Neural cell (in vitro differentiated cells): ENCODE data around the gene BMP2K. TPM values are rescaled to one million over a fixed set of nuclear protein-coding genes. Genes with fewer than 3 reads are reported as not detected.

ENCODE experiments used
- H2AFZ ChIP-seq: fragments of 200-600, 300-800 bp; sonication (generic), shearing (Covaris generic); 2 replicates; pipeline ENCODE4 v1.6.0; 2014; ENCODE audit warnings: low read depth, mild to moderate bottlenecking, antibody characterized with exemption, low read length, moderate library complexity
- H3F3A ChIP-seq: fragments of 200-600 bp; shearing (Covaris generic); 2 replicates; pipeline ENCODE4 v1.6.1; 2016; ENCODE audit warnings: mild to moderate bottlenecking, moderate library complexity, mixed read lengths, antibody characterized with exemption, low read length; ENCODE audit not compliant: insufficient read depth, poor library complexity, severe bottlenecking
- H3K27ac ChIP-seq: fragments of 200-600, 300-800 bp; sonication (generic), shearing (Covaris generic); 2 replicates; pipeline ENCODE4 v1.5.1; 2014; ENCODE audit warnings: mild to moderate bottlenecking, low read length, moderate library complexity
- H3K27me3 ChIP-seq: fragments of 300-800, 200-600 bp; sonication (generic), shearing (Covaris generic); 2 replicates; pipeline ENCODE4 v1.6.0; 2014; ENCODE audit warnings: mild to moderate bottlenecking, low read depth, low read length, moderate library complexity; ENCODE audit not compliant: insufficient read depth
- H3K36me3 ChIP-seq: fragments of 300-800, 200-600 bp; sonication (generic), shearing (Covaris generic); 2 replicates; pipeline ENCODE4 v1.5.1; 2014; ENCODE audit warnings: mild to moderate bottlenecking, antibody characterized with exemption, low read length, moderate library complexity; ENCODE audit not compliant: insufficient read depth
- H3K4me2 ChIP-seq: fragments of 300-800, 200-600 bp; sonication (generic), shearing (Covaris generic); 2 replicates; pipeline ENCODE4 v1.6.0; 2014; ENCODE audit warnings: mild to moderate bottlenecking, low read length
- H3K4me3 ChIP-seq: fragments of 300-800, 200-600 bp; sonication (generic), shearing (Covaris generic); 2 replicates; pipeline ENCODE4 v1.5.1; 2014; ENCODE audit warnings: mild to moderate bottlenecking, low read length, moderate library complexity
- H3K79me2 ChIP-seq: fragments of 200-600 bp; shearing (Covaris generic); replicated peaks from 2 replicates; pipeline ENCODE4 v1.6.0; 2014; ENCODE audit warnings: mild to moderate bottlenecking, low read length, moderate library complexity; ENCODE audit not compliant: insufficient read depth
- H3K9ac ChIP-seq: fragments of 300-800, 200-600 bp; sonication (generic), shearing (Covaris generic); 2 replicates; pipeline ENCODE4 v1.6.1; 2016; ENCODE audit warnings: mild to moderate bottlenecking, low read length, mixed read lengths
- H3K9me2 ChIP-seq: fragments of 200-600 bp; shearing (Covaris generic); 2 replicates; pipeline ENCODE4 v1.6.1; 2016; ENCODE audit warnings: mild to moderate bottlenecking, low read length, mixed read lengths; ENCODE audit not compliant: insufficient read depth
- H3K9me3 ChIP-seq: fragments of 200-600, 300-800 bp; sonication (generic), shearing (Covaris generic); 2 replicates; pipeline ENCODE4 v1.6.1; 2016; ENCODE audit warnings: mild to moderate bottlenecking, mixed run types, low read length, moderate library complexity, mixed read lengths
- H4K20me1 ChIP-seq: fragments of 200-600 bp; shearing (Covaris generic); 2 replicates; pipeline ENCODE4 v1.6.1; 2016; ENCODE audit warnings: mild to moderate bottlenecking, mixed run types; ENCODE audit not compliant: insufficient read depth
- EP300 ChIP-seq: fragments of 450-650 bp; conservative IDR thresholded peaks from 2 replicates; pipeline ENCODE4 v1.6.1; 2014; ENCODE audit warnings: antibody characterized with exemption, mild to moderate bottlenecking, moderate library complexity; ENCODE audit not compliant: poor library complexity, severe bottlenecking
- EZH2 ChIP-seq: fragments of 200-600, 300-800 bp; shearing (Covaris generic), sonication (generic); IDR thresholded peaks from 2 replicates; pipeline ENCODE4 v1.6.1; 2014; ENCODE audit warnings: antibody characterized with exemption, low read length, borderline replicate concordance, mild to moderate bottlenecking; ENCODE audit not compliant: insufficient read depth, poor library complexity, severe bottlenecking
- MXI1 ChIP-seq: fragments of 450-650 bp; conservative IDR thresholded peaks from 2 replicates; pipeline ENCODE4 v1.6.1; 2014; ENCODE audit warnings: antibody characterized with exemption, mild to moderate bottlenecking; ENCODE audit not compliant: poor library complexity, severe bottlenecking
- POLR2AphosphoS5 ChIP-seq: IDR thresholded peaks from 2 replicates; pipeline ENCODE4 v1.6.1; 2012
- RAD21 ChIP-seq: fragments of 450-650 bp; conservative IDR thresholded peaks from 2 replicates; pipeline ENCODE4 v1.6.1; 2014; ENCODE audit warnings: antibody characterized with exemption, mild to moderate bottlenecking, moderate library complexity
- REST ChIP-seq: IDR thresholded peaks from 2 replicates; pipeline ENCODE4 v1.6.1; 2012; ENCODE audit warnings: borderline replicate concordance
- SMC3 ChIP-seq: fragments of 450-650 bp; conservative IDR thresholded peaks from 2 replicates; pipeline ENCODE4 v1.6.1; 2014; ENCODE audit warnings: antibody characterized with exemption, mild to moderate bottlenecking, moderate library complexity; ENCODE audit not compliant: poor library complexity
- TAF1 ChIP-seq: IDR thresholded peaks from 2 replicates; pipeline ENCODE4 v1.6.1; 2012; ENCODE audit warnings: low read depth
- polyA plus RNA-seq: library from polyadenylated mRNA; depleted of rRNA; stranded (reverse); fragments of >200 nt; gene quantifications from 2 replicates; pipeline ENCODE4 v1.2.3, GENCODE V29; 2014
- TF ChIP-seq, protein P1 (sequence below): fragments of 450-650 bp; IDR thresholded peaks from 2 replicates; pipeline ENCODE4 v1.5.1; 2014; ENCODE audit warnings: antibody characterized with exemption, mild to moderate bottlenecking, moderate library complexity; ENCODE audit not compliant: poor library complexity, severe bottlenecking

The BMP2K gene
- polyA plus RNA-seq, 1 donor from 2014 or later: 14.7 TPM

DNA sequence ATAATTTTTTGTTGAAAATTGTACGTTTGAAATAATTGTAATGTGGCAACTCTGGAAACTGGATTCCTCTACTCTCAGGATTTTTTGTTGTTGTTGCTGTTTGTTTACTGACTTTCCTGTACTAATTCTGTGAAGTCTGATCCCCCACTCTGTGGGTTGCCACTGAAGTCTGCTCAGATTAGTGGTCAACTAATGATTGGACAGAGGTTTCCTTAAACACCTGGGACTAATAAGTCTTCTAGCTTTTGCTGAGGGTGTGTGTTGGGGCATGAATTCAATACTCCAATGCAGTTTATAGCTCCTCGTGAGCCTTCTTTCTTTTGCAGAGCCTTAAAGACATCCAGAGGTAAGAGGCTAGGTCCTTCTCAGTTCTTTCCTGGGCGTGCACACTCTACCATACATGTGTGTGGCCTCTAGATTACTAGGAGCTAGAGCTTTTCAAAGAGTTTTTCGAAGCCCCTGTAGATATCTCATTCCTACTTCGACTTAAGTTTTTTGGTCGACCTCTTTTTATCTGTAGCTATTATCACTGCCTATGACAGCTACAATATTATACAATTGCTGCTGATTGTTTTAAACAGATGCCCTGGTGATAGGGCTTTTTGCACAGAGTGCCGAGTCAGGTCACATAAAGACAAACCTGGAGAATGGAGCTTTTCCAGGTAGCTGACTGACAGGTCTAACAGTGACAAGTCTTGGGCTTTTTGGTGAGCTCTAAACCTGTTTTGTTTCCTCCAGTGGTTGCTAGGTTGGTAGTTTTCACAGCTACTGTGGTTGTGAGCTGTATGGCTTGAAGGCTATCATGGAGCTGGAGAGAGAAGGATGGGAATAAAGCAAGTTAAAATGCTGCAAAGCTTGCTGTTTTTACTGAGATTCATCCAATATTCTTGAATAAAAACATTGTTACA, 34.0 kb downstream of the BMP2K start:
- H3K9me3 ChIP-seq: no peaks in the 10 kb centered on the region
- H3K27ac ChIP-seq: no peak overlapping the region
- H3F3A ChIP-seq: no peaks in the 10 kb centered on the region
- peaks cover 15% of the 10 kb centered on the region for H3K79me2 ChIP-seq
- H3K36me3 ChIP-seq: no peaks in the 10 kb centered on the region
- no peaks in the 10 kb centered on the region for H3K9me2 ChIP-seq
- no peak overlapping the region for H3K4me3 ChIP-seq
- no peak overlapping the region for H3K9ac ChIP-seq
- no peak for TF ChIP-seq REST
- TF ChIP-seq, protein P1, sequence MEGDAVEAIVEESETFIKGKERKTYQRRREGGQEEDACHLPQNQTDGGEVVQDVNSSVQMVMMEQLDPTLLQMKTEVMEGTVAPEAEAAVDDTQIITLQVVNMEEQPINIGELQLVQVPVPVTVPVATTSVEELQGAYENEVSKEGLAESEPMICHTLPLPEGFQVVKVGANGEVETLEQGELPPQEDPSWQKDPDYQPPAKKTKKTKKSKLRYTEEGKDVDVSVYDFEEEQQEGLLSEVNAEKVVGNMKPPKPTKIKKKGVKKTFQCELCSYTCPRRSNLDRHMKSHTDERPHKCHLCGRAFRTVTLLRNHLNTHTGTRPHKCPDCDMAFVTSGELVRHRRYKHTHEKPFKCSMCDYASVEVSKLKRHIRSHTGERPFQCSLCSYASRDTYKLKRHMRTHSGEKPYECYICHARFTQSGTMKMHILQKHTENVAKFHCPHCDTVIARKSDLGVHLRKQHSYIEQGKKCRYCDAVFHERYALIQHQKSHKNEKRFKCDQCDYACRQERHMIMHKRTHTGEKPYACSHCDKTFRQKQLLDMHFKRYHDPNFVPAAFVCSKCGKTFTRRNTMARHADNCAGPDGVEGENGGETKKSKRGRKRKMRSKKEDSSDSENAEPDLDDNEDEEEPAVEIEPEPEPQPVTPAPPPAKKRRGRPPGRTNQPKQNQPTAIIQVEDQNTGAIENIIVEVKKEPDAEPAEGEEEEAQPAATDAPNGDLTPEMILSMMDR: no peak
- TF ChIP-seq RAD21: no peak
- no peak for TF ChIP-seq TAF1
- no peak for TF ChIP-seq MXI1
- TF ChIP-seq EP300: no peak
- TF ChIP-seq EZH2: no peak
- TF ChIP-seq SMC3: no peak
- TF ChIP-seq POLR2AphosphoS5: no peak
- no peak overlapping the region for H3K4me2 ChIP-seq
- H2AFZ ChIP-seq: no peak overlapping the region
- no peaks in the 10 kb centered on the region for H4K20me1 ChIP-seq
- no peaks in the 10 kb centered on the region for H3K27me3 ChIP-seq

GRCh38 chr4:78811034-78811433, 34.9 kb downstream of the BMP2K start:
- no peak overlapping the region for H3K27ac ChIP-seq
- H3K36me3 ChIP-seq: no peaks in the 10 kb centered on the region
- no peaks in the 10 kb centered on the region for H3F3A ChIP-seq
- no peaks in the 10 kb centered on the region for H3K9me2 ChIP-seq
- H3K9ac ChIP-seq: no peak overlapping the region
- TF ChIP-seq RAD21 (no peak), POLR2AphosphoS5 (no peak), EZH2 (no peak), MXI1 (no peak), REST (no peak), EP300 (no peak), TAF1 (no peak), SMC3 (no peak)
- TF ChIP-seq, protein P1: no peak
- no peaks in the 10 kb centered on the region for H3K9me3 ChIP-seq
- H3K4me2 ChIP-seq: no peak overlapping the region
- H3K27me3 ChIP-seq: no peaks in the 10 kb centered on the region
- H3K4me3 ChIP-seq: no peak overlapping the region
- H3K79me2 ChIP-seq: peaks cover 15% of the 10 kb centered on the region
- H4K20me1 ChIP-seq: no peaks in the 10 kb centered on the region
- H2AFZ ChIP-seq: no peak overlapping the region
